ENCODE results near the gene PIGM. TPM values are rescaled to one million over a fixed set of nuclear protein-coding genes. Genes with fewer than 3 reads are reported as not detected.

Gene PIGM
- total RNA-seq, 2 donors from 2014 or later: 4.6 to 5.2 TPM

DNA sequence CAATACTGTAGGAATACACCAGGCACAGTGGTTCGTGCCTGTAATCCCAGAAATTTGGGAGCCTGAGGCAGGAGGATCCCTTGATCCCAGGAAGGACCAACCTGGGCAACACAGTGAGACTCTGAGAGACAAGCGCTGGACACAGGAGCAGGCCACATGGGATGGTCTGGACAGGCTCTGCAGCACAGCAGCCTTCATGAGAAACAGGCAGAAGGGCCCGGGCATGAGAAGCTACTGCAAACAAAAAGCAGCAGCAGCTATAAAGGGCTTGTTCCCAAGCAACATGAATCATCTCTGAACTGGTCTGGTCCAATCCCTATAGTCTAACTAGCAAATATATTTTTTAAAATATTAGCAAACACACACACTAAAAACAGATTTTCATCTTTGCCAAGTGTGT lies 42.2 kb downstream of the PIGM start:
- H3K36me3 ChIP-seq (ENCODE audit: control insufficient read depth, insufficient read depth, low read length): no peaks in the 10 kb centered on the region
- H3K27ac Mint-ChIP-seq: no peak overlapping the region
- no peaks in the 10 kb centered on the region for H3K9me3 Mint-ChIP-seq

DNA sequence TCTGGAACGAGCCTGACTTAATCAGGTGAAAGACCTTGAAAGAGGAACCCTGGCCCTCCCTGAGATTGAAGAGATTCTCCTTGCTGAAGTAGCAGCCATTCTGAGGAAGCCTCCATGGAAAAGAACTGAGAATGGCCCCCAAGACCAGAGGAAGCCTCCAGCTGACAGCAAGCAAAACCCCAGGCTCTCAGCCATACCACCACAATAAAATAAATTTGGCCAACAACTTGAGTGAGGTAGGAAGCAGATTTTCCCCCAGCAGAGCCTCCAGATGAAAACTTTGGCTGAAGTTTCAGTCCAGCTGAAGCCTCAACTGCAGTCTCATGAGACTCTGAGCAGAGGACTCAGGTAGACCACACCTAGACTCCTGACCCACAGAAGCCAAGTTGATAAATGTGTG lies 43.8 kb downstream of the PIGM start:
- Histone ChIP-seq H3K4me1 (ENCODE audit: control insufficient read depth, insufficient read depth, low read length) (no peaks in the 10 kb centered on the region), H3K9me3 (ENCODE audit: control insufficient read depth, low read length) (no peaks in the 10 kb centered on the region), H3K36me3 (ENCODE audit: control insufficient read depth, insufficient read depth, low read length) (no peaks in the 10 kb centered on the region), H3K9ac (ENCODE audit: extremely low read depth, low read length, poor library complexity, severe bottlenecking) (no peak overlapping the region), H3K4me3 (ENCODE audit: low read length) (no peak overlapping the region), H3K27ac (ENCODE audit: low read depth, low read length) (no peak overlapping the region), H3K27me3 (ENCODE audit: control insufficient read depth, insufficient read depth, low read length, poor library complexity, severe bottlenecking) (no peaks in the 10 kb centered on the region)
- peak; percentile 11 for DNase-seq
- Mint-ChIP-seq H3K27ac (no peak overlapping the region), H3K4me3 (no peak overlapping the region), H3K4me1 (peaks cover 9% of the 10 kb centered on the region), H3K9me3 (no peaks in the 10 kb centered on the region), H3K36me3 (ENCODE audit: low read depth) (no peaks in the 10 kb centered on the region), H3K27me3 (ENCODE audit: insufficient read depth) (peaks cover 2% of the 10 kb centered on the region)
- WGBS, 2 experiments (ENCODE audit: insufficient coverage in 1 of 2, insufficient read length in 1 of 2): 88 to 89% methylated on average over 1 of the region's 1 CpG
- TF ChIP-seq, protein P1, sequence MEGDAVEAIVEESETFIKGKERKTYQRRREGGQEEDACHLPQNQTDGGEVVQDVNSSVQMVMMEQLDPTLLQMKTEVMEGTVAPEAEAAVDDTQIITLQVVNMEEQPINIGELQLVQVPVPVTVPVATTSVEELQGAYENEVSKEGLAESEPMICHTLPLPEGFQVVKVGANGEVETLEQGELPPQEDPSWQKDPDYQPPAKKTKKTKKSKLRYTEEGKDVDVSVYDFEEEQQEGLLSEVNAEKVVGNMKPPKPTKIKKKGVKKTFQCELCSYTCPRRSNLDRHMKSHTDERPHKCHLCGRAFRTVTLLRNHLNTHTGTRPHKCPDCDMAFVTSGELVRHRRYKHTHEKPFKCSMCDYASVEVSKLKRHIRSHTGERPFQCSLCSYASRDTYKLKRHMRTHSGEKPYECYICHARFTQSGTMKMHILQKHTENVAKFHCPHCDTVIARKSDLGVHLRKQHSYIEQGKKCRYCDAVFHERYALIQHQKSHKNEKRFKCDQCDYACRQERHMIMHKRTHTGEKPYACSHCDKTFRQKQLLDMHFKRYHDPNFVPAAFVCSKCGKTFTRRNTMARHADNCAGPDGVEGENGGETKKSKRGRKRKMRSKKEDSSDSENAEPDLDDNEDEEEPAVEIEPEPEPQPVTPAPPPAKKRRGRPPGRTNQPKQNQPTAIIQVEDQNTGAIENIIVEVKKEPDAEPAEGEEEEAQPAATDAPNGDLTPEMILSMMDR (conservative IDR thresholded peaks at IDR 0.05): no peak

More for the DNA sequence above, 42.2 kb downstream of the PIGM start:
- Histone ChIP-seq H3K27ac (ENCODE audit: low read depth, low read length) (no peak overlapping the region), H3K9ac (ENCODE audit: extremely low read depth, low read length, poor library complexity, severe bottlenecking) (no peak overlapping the region), H3K27me3 (ENCODE audit: control insufficient read depth, insufficient read depth, low read length, poor library complexity, severe bottlenecking) (no peaks in the 10 kb centered on the region), H3K9me3 (ENCODE audit: control insufficient read depth, low read length) (no peaks in the 10 kb centered on the region), H3K4me1 (ENCODE audit: control insufficient read depth, insufficient read depth, low read length) (no peaks in the 10 kb centered on the region), H3K4me3 (ENCODE audit: low read length) (no peak overlapping the region)
- Mint-ChIP-seq H3K4me1 (peaks cover 5% of the 10 kb centered on the region), H3K27me3 (ENCODE audit: insufficient read depth) (peaks cover 2% of the 10 kb centered on the region), H3K4me3 (no peak overlapping the region), H3K36me3 (ENCODE audit: low read depth) (no peaks in the 10 kb centered on the region)
- TF ChIP-seq, protein P1 (conservative IDR thresholded peaks at IDR 0.05): no peak
- WGBS, 2 experiments (ENCODE audit: insufficient coverage in 1 of 2, insufficient read length in 1 of 2): 73 to 81% methylated on average over 3 of the region's 3 CpGs
- DNase-seq: no peak

DNA sequence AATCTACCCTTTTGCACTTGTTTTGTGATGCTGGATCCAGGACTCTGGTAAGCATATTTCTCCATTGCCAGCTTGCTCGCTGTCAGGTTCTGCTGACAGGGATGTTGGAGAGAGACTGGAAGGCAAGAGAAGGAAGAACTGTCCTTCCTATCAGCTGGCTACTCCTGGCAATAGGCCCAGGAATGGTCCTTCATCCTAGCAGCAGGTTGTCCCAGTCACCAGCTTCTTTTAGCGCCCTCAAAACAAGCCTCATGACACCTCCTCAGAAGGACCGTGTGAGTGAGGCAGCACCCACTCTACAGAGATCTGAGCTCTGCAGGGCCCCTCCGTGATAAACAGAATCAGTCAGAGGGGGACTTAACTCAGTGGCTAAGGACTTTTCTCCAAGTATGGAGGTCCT lies 44.6 kb downstream of the PIGM start:
- Histone ChIP-seq H3K36me3 (ENCODE audit: control insufficient read depth, insufficient read depth, low read length) (no peaks in the 10 kb centered on the region), H3K9ac (ENCODE audit: extremely low read depth, low read length, poor library complexity, severe bottlenecking) (no peak overlapping the region), H3K27me3 (ENCODE audit: control insufficient read depth, insufficient read depth, low read length, poor library complexity, severe bottlenecking) (peaks cover under 1% of the 10 kb centered on the region), H3K27ac (ENCODE audit: low read depth, low read length) (no peak overlapping the region), H3K4me3 (ENCODE audit: low read length) (no peak overlapping the region), H3K9me3 (ENCODE audit: control insufficient read depth, low read length) (no peaks in the 10 kb centered on the region), H3K4me1 (ENCODE audit: control insufficient read depth, insufficient read depth, low read length) (no peaks in the 10 kb centered on the region)
- no peak overlapping the region for H3K27ac Mint-ChIP-seq
- no peaks in the 10 kb centered on the region for H3K9me3 Mint-ChIP-seq
- WGBS, 2 experiments (ENCODE audit: insufficient coverage in 1 of 2, insufficient read length in 1 of 2): 75 to 89% methylated on average over 4 of the region's 4 CpGs
- peaks cover 2% of the 10 kb centered on the region for H3K27me3 Mint-ChIP-seq (ENCODE audit: insufficient read depth)
- peaks cover 7% of the 10 kb centered on the region for H3K4me1 Mint-ChIP-seq
- TF ChIP-seq, protein P1 (conservative IDR thresholded peaks at IDR 0.05): no peak
- peak; percentile 32 for DNase-seq
- no peaks in the 10 kb centered on the region for H3K36me3 Mint-ChIP-seq (ENCODE audit: low read depth)
- H3K4me3 Mint-ChIP-seq: no peak overlapping the region

Measured in endodermal cell (in vitro differentiated cells).